Right lobe of liver (tissue), 6 donors: ENCODE data around the gene TNFRSF1A. TPM values are rescaled to one million over a fixed set of nuclear protein-coding genes. Genes with fewer than 3 reads are reported as not detected.

ENCODE experiments used
- ATAC-seq, 4 donors: fragments of 200-7000 bp; cut with Tn5 transposase; one replicate each; pipeline ENCODE4 v1.9.1; 2020; ENCODE audit warnings: mild to moderate bottlenecking in 4 of 4, moderate library complexity in 4 of 4
- DNase-seq, 3 donors: peaks; one replicate each; pipeline ENCODE4 v3.0.0-alpha.2; 2020
- H3K27ac ChIP-seq, 3 donors: fragments of 200-600 bp; one replicate each; pipeline ENCODE4 v1.8.0; 2022
- H3K27me3 ChIP-seq, 2 donors: fragments of 200-600 bp; one replicate each; pipeline ENCODE4 v1.8.0; 2022
- H3K36me3 ChIP-seq, 4 donors: fragments of 200-600 bp; sonication (generic) in 1 of 4; one replicate each; pipeline versions ENCODE4 v1.5.1 to v1.8.0; 2017 to 2022; ENCODE audit warnings: control low read depth in 1 of 4
- H3K4me1 ChIP-seq, 4 donors: fragments of 200-600 bp; sonication (generic) in 1 of 4; one replicate each; pipeline versions ENCODE4 v1.5.1 to v1.8.0; 2017 to 2022; ENCODE audit warnings: control low read depth in 1 of 4
- H3K4me3 ChIP-seq, 3 donors: fragments of 200-600 bp; one replicate each; pipeline ENCODE4 v1.8.0; 2022
- H3K9me3 ChIP-seq, 4 donors: fragments of 200-600 bp; sonication (generic) in 1 of 4; one replicate each; pipeline versions ENCODE4 v1.5.1 to v1.8.0; 2017 to 2022; ENCODE audit warnings: control low read depth in 1 of 4
- POLR2A ChIP-seq: fragments of 450-650 bp; IDR thresholded peaks from one replicate; pipeline ENCODE4 v1.6.1; 2017; ENCODE audit warnings: antibody characterized with exemption, mild to moderate bottlenecking
- WGBS: methylation state at CpG from one replicate; pipeline ENCODE4 v1.1.6; 2018; ENCODE audit warnings: low coverage, low lambda C conversion rate; ENCODE audit not compliant: insufficient coverage; ENCODE audit errors: missing lambda C conversion rate; 5-methylcytosine and 5-hydroxymethylcytosine counted together
- intact Hi-C, 2 donors: fragments of 100-400 bp; cut with DNase I; formaldehyde crosslinking; loops; one replicate each; pipeline versions ENCODE4 v1.11.2 to v1.14.1; 2022
- total RNA-seq, 6 experiments: library from RNA; depleted of rRNA in 2 of 6; stranded (reverse); fragments of >200 nt in 2 of 6; fragmentation: NEBNext Ultra II Directional in 3 of 6; extraction: Animal tissue kit (Norgen Biotek cat#: 25700) in 3 of 6; gene quantifications; one replicate each; pipeline versions ENCODE4 v1.1.0 to v1.2.4, GENCODE V29; 2016 to 2023
- TF ChIP-seq, protein P1 (sequence below), 4 donors: fragments of 200-600 bp in 3 of 4; fragments of 450-650 bp in 1 of 4; IDR thresholded peaks; one replicate each; pipeline versions ENCODE4 v1.5.1 to v1.8.0; 2016 to 2022; ENCODE audit warnings: antibody characterized with exemption in 4 of 4, mild to moderate bottlenecking in 2 of 4
- donor health status: DM: no; HTN: yes; CAD: no.
- donor health status: DM: no; HTN: no; CAD: no.
- donor health status: DM: no; HTN: no; CAD: no.
- donor health status: DM: no; HTN: yes; CAD: no.
- donor health status: DM: no; HTN: yes; CAD: no.

Gene TNFRSF1A
- total RNA-seq, 6 experiments from 2014 or later = 70.6 to 199 (median 117) TPM

DNA sequence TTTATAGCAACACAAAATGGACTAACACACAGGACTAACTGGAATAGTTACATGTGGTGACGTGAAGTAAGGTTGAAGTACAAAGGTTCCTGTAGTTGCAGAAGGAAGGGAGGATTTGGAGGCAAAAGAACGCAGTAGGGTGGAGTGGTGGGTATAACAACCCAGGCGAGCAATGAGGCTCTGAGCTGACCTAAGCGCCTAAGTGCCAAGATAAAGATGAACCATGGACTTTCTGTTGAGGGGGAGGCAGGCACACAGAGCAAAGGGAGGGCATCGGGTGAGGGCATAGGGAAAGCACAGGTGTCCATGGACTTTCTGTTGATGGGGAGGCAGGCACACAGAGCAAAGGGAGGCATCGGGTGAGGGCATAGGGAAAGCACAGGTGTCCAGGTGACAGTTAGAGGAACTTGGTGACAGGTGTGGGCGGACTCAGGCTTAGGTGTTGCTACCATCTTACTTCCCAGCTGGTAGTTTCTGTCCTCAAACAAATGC, 18.2 kb upstream of the TNFRSF1A start:
- ATAC-seq (peak; percentile 68 to 86 (median 78)), DNase-seq (peak; percentile 67 to 92 (median 83))
- H3K36me3 ChIP-seq = no peaks in the 10 kb centered on the region
- H3K4me1 ChIP-seq = peaks cover 0 to 50% (median 20%) of the 10 kb centered on the region in 4 donors
- TF ChIP-seq POLR2A = peak; percentile 81
- TF ChIP-seq, protein P1, sequence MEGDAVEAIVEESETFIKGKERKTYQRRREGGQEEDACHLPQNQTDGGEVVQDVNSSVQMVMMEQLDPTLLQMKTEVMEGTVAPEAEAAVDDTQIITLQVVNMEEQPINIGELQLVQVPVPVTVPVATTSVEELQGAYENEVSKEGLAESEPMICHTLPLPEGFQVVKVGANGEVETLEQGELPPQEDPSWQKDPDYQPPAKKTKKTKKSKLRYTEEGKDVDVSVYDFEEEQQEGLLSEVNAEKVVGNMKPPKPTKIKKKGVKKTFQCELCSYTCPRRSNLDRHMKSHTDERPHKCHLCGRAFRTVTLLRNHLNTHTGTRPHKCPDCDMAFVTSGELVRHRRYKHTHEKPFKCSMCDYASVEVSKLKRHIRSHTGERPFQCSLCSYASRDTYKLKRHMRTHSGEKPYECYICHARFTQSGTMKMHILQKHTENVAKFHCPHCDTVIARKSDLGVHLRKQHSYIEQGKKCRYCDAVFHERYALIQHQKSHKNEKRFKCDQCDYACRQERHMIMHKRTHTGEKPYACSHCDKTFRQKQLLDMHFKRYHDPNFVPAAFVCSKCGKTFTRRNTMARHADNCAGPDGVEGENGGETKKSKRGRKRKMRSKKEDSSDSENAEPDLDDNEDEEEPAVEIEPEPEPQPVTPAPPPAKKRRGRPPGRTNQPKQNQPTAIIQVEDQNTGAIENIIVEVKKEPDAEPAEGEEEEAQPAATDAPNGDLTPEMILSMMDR (IDR thresholded peaks at IDR 0.05) = no peak
- no peaks in the 10 kb centered on the region for H3K27me3 ChIP-seq
- H3K4me3 ChIP-seq = peak overlapping the region in 2 of 3 donors; percentile 5 to 16
- peak overlapping the region; percentile 84 to 92 (median 91) for H3K27ac ChIP-seq
- WGBS = 22% methylated on average over 5 of the region's 7 CpGs
- no peaks in the 10 kb centered on the region for H3K9me3 ChIP-seq
- intact Hi-C loops = no loop called here

DNA sequence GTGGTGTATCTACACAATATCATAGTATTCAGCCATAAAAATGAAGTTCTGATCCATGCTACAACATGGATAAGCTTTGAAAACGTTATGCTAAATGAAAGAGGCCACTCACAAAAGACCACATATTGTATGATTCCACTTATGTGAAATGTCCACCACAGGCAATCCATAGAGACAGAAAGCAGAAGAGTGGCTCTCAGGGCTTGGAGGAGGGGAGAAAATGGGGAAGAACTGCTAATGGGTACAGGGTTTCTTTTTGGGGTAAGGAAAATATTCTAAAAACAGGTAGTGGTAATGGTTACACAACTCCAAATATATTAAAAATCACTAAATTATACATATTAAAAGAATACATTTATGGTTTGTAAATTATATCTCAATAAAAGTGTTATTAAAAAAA, 17.0 kb upstream of the TNFRSF1A start:
- intact Hi-C loops = no loop called here
- WGBS = 31% methylated on average over 1 of the region's 1 CpG
- ATAC-seq = no peak
- no peak for TF ChIP-seq POLR2A
- TF ChIP-seq, protein P1 (IDR thresholded peaks at IDR 0.05) = no peak
- Histone ChIP-seq H3K9me3 (no peaks in the 10 kb centered on the region), H3K36me3 (no peaks in the 10 kb centered on the region), H3K27me3 (no peaks in the 10 kb centered on the region), H3K4me3 (no peak overlapping the region), H3K27ac (peak overlapping the region; percentile 59 to 92 (median 91)), H3K4me1 (peaks cover 0 to 46% (median 20%) of the 10 kb centered on the region in 4 donors)
- no peak for DNase-seq

DNA sequence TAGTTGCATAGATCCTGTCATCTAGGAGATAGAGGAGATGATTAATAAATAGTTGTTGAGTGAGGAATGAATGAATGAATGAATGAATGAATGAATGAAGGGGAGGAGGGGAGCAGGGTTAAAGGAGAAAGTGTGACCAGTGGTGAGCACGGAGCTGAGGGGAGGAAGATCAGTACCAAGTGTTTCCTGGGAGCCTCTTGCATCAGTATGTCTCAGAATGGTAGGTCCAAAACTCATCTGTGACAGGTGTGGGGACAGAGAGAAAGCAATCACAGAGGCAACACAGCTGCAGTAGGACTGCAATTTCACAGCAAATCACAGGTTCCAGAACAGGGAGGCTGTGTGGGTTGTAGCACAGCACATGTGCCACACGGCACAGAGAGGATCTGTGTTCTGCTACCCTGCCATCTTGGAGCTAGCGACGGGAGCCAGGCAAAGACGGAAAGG, 14.5 kb upstream of the TNFRSF1A start:
- Histone ChIP-seq H3K4me3 (no peak overlapping the region), H3K9me3 (no peaks in the 10 kb centered on the region), H3K27ac (no peak overlapping the region), H3K36me3 (no peaks in the 10 kb centered on the region), H3K27me3 (no peaks in the 10 kb centered on the region), H3K4me1 (peaks cover 0 to 32% (median 10%) of the 10 kb centered on the region in 4 donors)
- intact Hi-C loops = no loop called here
- 73% methylated on average over 1 of the region's 5 CpGs for WGBS
- no peak for TF ChIP-seq POLR2A
- TF ChIP-seq, protein P1 (IDR thresholded peaks at IDR 0.05) = no peak
- DNase-seq (no peak), ATAC-seq (no peak)

DNA sequence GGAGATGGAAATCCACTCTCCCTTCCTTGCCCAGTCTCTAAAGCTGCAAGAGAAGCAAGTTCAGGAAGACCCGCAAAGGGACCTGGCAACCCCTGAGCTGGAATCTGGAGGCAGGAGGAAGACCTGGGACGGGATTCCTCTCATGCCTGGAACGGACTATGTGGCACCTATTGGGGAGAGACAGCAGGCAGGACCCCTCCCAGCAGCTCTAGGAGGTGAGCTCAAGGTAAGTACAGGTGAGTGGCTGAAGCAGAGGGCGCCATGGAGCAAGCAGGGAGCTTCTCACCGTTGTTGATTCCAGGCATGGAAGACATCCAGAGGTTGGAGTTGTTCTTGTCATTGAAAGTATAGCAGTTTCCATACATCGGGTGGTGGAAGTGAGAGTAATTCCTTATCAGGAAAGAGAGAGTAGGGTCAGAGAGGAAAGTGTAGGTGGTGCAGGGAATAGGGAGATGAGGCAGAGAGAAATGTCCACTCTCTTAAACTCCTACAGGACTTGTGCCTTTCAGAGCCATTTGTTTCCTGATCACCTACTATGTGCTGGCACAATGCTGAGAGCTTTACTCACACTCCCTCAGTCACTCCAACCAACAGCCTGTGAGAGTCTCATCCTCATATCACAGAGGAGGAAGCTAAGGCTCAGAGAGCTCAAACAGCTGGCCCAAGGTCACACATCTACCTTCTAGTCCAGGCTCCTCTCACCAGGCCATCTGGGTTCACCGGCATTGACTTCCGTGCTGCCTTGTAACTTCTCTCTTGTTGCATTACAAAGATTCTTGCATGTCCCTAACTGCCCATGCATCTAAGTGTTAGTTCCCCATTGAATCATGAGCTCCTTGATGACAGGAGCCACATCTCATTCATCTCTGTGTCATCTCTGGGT, 13.9 kb upstream of the TNFRSF1A start:
- WGBS = 75% methylated on average over 5 of the region's 8 CpGs
- no peaks in the 10 kb centered on the region for H3K27me3 ChIP-seq
- no peak for ATAC-seq
- no peaks in the 10 kb centered on the region for H3K9me3 ChIP-seq
- no peak overlapping the region for H3K27ac ChIP-seq
- no peaks in the 10 kb centered on the region for H3K36me3 ChIP-seq
- intact Hi-C loops = no loop called here
- H3K4me1 ChIP-seq = peaks cover 0 to 25% (median 7%) of the 10 kb centered on the region in 4 donors
- no peak for DNase-seq
- H3K4me3 ChIP-seq = no peak overlapping the region
- TF ChIP-seq, protein P1 (IDR thresholded peaks at IDR 0.05) = peak in 1 of 4 donors; percentile 26
- no peak for TF ChIP-seq POLR2A
